IMR-90 (cell line): ENCODE results near the gene MAML3. TPM values are rescaled to one million over a fixed set of nuclear protein-coding genes. Genes with fewer than 3 reads are reported as not detected.

ENCODE experiments used
- ATAC-seq: fragments of 200-7000 bp; cut with Tn5 transposase; 2 replicates; pipeline ENCODE4 v1.9.1; 2020; ENCODE audit warnings: low read depth, mild to moderate bottlenecking, moderate library complexity
- BruUV-seq: library from RNA; stranded (reverse); fragments of 400-500 nt; replicated peaks from 2 replicates; lab custom pipeline; 2021; lab: Mats Ljungman, UMichigan
- CTCF ChIA-PET: fragments of 300-600 bp; formaldehyde crosslinking; extraction: SDS; loops from one replicate; lab custom pipeline; 2021; ENCODE audit warnings: antibody characterized with exemption; lab: Yijun Ruan, JAX
- POLR2A ChIA-PET: fragments of 300-600 bp; sonication (Branson Sonifier 250); formaldehyde crosslinking; loops from one replicate; lab custom pipeline; 2022; ENCODE audit warnings: antibody characterized with exemption; ENCODE audit not compliant: unreplicated experiment; lab: Charles Lee
- DNase-seq: peaks from one replicate; pipeline ENCODE4 v3.0.0; 2013
- H2AFZ ChIP-seq: replicated peaks from 2 replicates; pipeline ENCODE3; 2013; ENCODE audit warnings: low read length, mild to moderate bottlenecking; ENCODE audit not compliant: poor library complexity
- H2AK5ac ChIP-seq: 2 replicates; pipeline ENCODE4 v1.6.1; 2013; ENCODE audit warnings: low read depth, low read length, inconsistent platforms
- H2AK9ac ChIP-seq: replicated peaks from 2 replicates; pipeline ENCODE3; 2013; ENCODE audit warnings: mild to moderate bottlenecking, low read depth, low read length, moderate library complexity; ENCODE audit not compliant: poor library complexity
- H2BK120ac ChIP-seq: 2 replicates; pipeline ENCODE4 v1.6.1; 2013; ENCODE audit warnings: low read depth, low read length, inconsistent platforms
- H2BK15ac ChIP-seq: 3 replicates; pipeline ENCODE4 v1.6.1; 2013; ENCODE audit warnings: low read depth, low read length, inconsistent platforms
- H2BK20ac ChIP-seq: 2 replicates; pipeline ENCODE4 v1.6.1; 2013; ENCODE audit warnings: low read depth, mild to moderate bottlenecking, inconsistent platforms, low read length, moderate library complexity
- H2BK5ac ChIP-seq: 2 replicates; pipeline ENCODE4 v1.6.1; 2013; ENCODE audit warnings: mild to moderate bottlenecking, low read depth, low read length, inconsistent platforms; ENCODE audit not compliant: poor library complexity, severe bottlenecking
- H3K14ac ChIP-seq: replicated peaks from 2 replicates; pipeline ENCODE4 v1.6.1; 2013; ENCODE audit warnings: low read depth, low read length, inconsistent platforms
- H3K18ac ChIP-seq: 2 replicates; pipeline ENCODE4 v1.6.1; 2013; ENCODE audit warnings: low read depth, low read length, control low read depth
- H3K23ac ChIP-seq: 2 replicates; pipeline ENCODE4 v1.6.1; 2013; ENCODE audit warnings: low read depth, low read length, inconsistent platforms
- H3K27ac ChIP-seq: 2 replicates; pipeline ENCODE4 v1.5.1; 2013; ENCODE audit warnings: mild to moderate bottlenecking, control low read depth, low read length; ENCODE audit not compliant: insufficient read depth
- H3K27me3 ChIP-seq: 2 replicates; pipeline ENCODE4 v1.6.1; 2013; ENCODE audit warnings: low read length; ENCODE audit not compliant: control insufficient read depth, insufficient read depth
- H3K36me3 ChIP-seq: 2 replicates; pipeline ENCODE4 v1.6.1; 2013; ENCODE audit warnings: low read length, mixed read lengths; ENCODE audit not compliant: control insufficient read depth, insufficient read depth
- H3K4ac ChIP-seq: 2 replicates; pipeline ENCODE4 v1.6.1; 2013; ENCODE audit warnings: low read depth, low read length, inconsistent platforms
- H3K4me1 ChIP-seq: 2 replicates; pipeline ENCODE4 v1.6.1; 2013; ENCODE audit warnings: low read length, mixed read lengths; ENCODE audit not compliant: control insufficient read depth, insufficient read depth
- H3K4me2 ChIP-seq: 2 replicates; pipeline ENCODE4 v1.6.1; 2013; ENCODE audit warnings: low read depth, mild to moderate bottlenecking, control low read depth, low read length, moderate library complexity
- H3K4me3 ChIP-seq: 2 replicates; pipeline ENCODE4 v1.5.1; 2013; ENCODE audit warnings: low read depth, mild to moderate bottlenecking, control low read depth, low read length, moderate library complexity; ENCODE audit not compliant: insufficient read depth
- H3K56ac ChIP-seq: 2 replicates; pipeline ENCODE4 v1.6.1; 2013; ENCODE audit warnings: low read length, inconsistent platforms; ENCODE audit not compliant: insufficient read depth; ENCODE audit errors: extremely low read depth
- H3K79me1 ChIP-seq, 2 experiments: 2 replicates each; pipeline ENCODE4 v1.6.1; 2013; ENCODE audit warnings: low read length in 2 of 2, inconsistent platforms in 1 of 2, low read depth in 1 of 2
- H3K9ac ChIP-seq: 2 replicates; pipeline ENCODE4 v1.6.1; 2013; ENCODE audit warnings: low read depth, low read length, control low read depth
- H3K9me1 ChIP-seq: 2 replicates; pipeline ENCODE4 v1.6.1; 2013; ENCODE audit warnings: low read length, inconsistent platforms; ENCODE audit not compliant: insufficient read depth
- H3K9me3 ChIP-seq: 2 replicates; pipeline ENCODE4 v1.6.1; 2013; ENCODE audit warnings: low read length; ENCODE audit not compliant: control insufficient read depth, insufficient read depth
- H4K20me1 ChIP-seq: 2 replicates; pipeline ENCODE4 v1.6.1; 2013; ENCODE audit warnings: low read length, inconsistent platforms; ENCODE audit not compliant: insufficient read depth
- H4K5ac ChIP-seq: 2 replicates; pipeline ENCODE4 v1.6.1; 2013; ENCODE audit warnings: mild to moderate bottlenecking, low read depth, low read length, control low read depth
- H4K8ac ChIP-seq, 2 experiments: 2 replicates each; pipeline ENCODE4 v1.6.1; 2013; ENCODE audit warnings: low read depth in 2 of 2, low read length in 2 of 2, control low read depth in 1 of 2, inconsistent platforms in 1 of 2
- H4K91ac ChIP-seq: 2 replicates; pipeline ENCODE4 v1.6.1; 2013; ENCODE audit warnings: low read depth, low read length, inconsistent platforms; ENCODE audit not compliant: insufficient read depth
- SMC3 ChIP-seq: fragments of 150-350 bp; IDR thresholded peaks from 2 replicates; pipeline ENCODE4 v1.6.1; 2016; ENCODE audit warnings: low read depth, mild to moderate bottlenecking, antibody characterized with exemption, low read length, moderate library complexity
- dilution Hi-C: fragments of 300-500 bp; cut with HindIII; formaldehyde crosslinking; loops from one replicate; pipeline ENCODE4 v1.14.3; 2018; ENCODE audit warnings: low sequenced_read_pairs; ENCODE audit not compliant: unreplicated experiment
- in situ Hi-C: fragments of 300-500 bp; cut with MboI; formaldehyde crosslinking; loops from 3 replicates; pipeline ENCODE4 v1.14.3; 2019; ENCODE audit warnings: low sequenced_read_pairs, inconsistent platforms, mixed read lengths
- intact Hi-C: fragments of 100-400 bp; cut with micrococcal nuclease; formaldehyde crosslinking; loops from 2 replicates; pipeline ENCODE4 v1.10.0; 2022
- polyA plus RNA-seq, 3 experiments: library from polyadenylated mRNA; depleted of rRNA; stranded (reverse); fragments of >200 nt; gene quantifications; 2 replicates each; pipeline ENCODE4 v1.2.3, GENCODE V29; 2012; ENCODE audit warnings: low replicate concordance in 1 of 3
- total RNA-seq: library from RNA; depleted of rRNA; stranded (reverse); fragments of >200 nt; gene quantifications from 2 replicates; pipeline ENCODE4 v1.2.3, GENCODE V29; 2012
- TF ChIP-seq, protein P1 (sequence below): fragments of 150-350 bp; IDR thresholded peaks from 2 replicates; pipeline ENCODE4 v1.6.1; 2016; ENCODE audit warnings: low read depth, mild to moderate bottlenecking, low read length, moderate library complexity, borderline replicate concordance

Gene MAML3
- total and polyA plus RNA-seq, 2 of the 4 experiments (the other 2 are of a cell fraction), result 0.90 to 1.7 TPM

DNA sequence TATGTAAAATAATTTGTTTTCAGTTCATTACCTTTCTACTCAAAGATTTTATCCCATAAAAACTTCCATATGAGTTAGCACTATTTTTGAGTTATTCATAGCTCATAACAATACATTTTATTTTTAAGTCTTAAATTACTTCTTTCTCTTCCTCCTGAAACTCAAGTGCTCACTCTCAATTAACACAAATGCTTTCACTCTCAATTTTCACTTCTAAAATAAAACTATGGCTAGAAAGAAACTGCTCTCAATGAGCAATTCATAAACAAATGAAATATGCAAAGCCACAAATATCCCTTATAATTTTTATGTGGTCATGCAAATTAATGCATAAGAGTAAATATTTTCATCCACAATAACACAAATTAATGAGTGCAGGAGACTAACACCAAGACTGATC, 38.8 kb downstream of the MAML3 start:
- Histone ChIP-seq H3K4me3 (no peak overlapping the region), H3K9me3 (no peaks in the 10 kb centered on the region), H3K4me1 (peaks cover 10% of the 10 kb centered on the region), H4K20me1 (no peaks in the 10 kb centered on the region), H2BK5ac (no peak overlapping the region), H3K18ac (no peak overlapping the region), H2AK5ac (no peak overlapping the region), H3K4ac (no peak overlapping the region), H3K4me2 (no peak overlapping the region), H4K91ac (no peak overlapping the region), H3K23ac (no peak overlapping the region), H2AFZ (no peak overlapping the region), H3K27me3 (no peaks in the 10 kb centered on the region), H3K56ac (no peak overlapping the region), H3K9me1 (peaks cover 6% of the 10 kb centered on the region), H3K9ac (no peak overlapping the region), H4K5ac (no peak overlapping the region), H3K14ac (no peak overlapping the region), H3K36me3 (no peaks in the 10 kb centered on the region), H2BK15ac (no peak overlapping the region), H3K79me1 (peaks cover 13 to 15% of the 10 kb centered on the region in 2 experiments), H2BK120ac (no peak overlapping the region), H4K8ac (no peak overlapping the region), H3K27ac (no peak overlapping the region), H2AK9ac (no peak overlapping the region), H2BK20ac (no peak overlapping the region)
- BruUV-seq, result no TSS peak
- TF ChIP-seq, protein P1, sequence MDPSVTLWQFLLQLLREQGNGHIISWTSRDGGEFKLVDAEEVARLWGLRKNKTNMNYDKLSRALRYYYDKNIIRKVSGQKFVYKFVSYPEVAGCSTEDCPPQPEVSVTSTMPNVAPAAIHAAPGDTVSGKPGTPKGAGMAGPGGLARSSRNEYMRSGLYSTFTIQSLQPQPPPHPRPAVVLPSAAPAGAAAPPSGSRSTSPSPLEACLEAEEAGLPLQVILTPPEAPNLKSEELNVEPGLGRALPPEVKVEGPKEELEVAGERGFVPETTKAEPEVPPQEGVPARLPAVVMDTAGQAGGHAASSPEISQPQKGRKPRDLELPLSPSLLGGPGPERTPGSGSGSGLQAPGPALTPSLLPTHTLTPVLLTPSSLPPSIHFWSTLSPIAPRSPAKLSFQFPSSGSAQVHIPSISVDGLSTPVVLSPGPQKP, result no peak
- TF ChIP-seq SMC3, result no peak
- DNase-seq (no peak), ATAC-seq (no peak)
- dilution Hi-C loops (no loop called here), intact Hi-C loops (no loop called here), in situ Hi-C loops (no loop called here)
- ChIA-PET CTCF (no interaction called here), POLR2A (no interaction called here)
